ENCODE data around the gene ANTXRL. TPM values are rescaled to one million over a fixed set of nuclear protein-coding genes. Genes with fewer than 3 reads are reported as not detected.
"Not testable (repeated sequence)": the region's sequence is repeated elsewhere in the genome, so short reads cannot be mapped to it uniquely, and the experiment has no call there.

ANTXRL gene
- total RNA-seq, 1 donor from 2014 or later: not detected

GRCh38 chr10:46305986-46306385 lies 19.2 kb downstream of the ANTXRL start:
- H3K4me3 Mint-ChIP-seq (ENCODE audit: low read depth): no peak overlapping the region
- intact Hi-C loops (cut with micrococcal nuclease): no loop called here
- H3K36me3 Mint-ChIP-seq (ENCODE audit: low read depth): no peaks in the 10 kb centered on the region
- no peaks in the 10 kb centered on the region for H3K4me1 Mint-ChIP-seq (ENCODE audit: low read depth)
- H3K27me3 Mint-ChIP-seq (ENCODE audit: low read depth): peaks cover 2% of the 10 kb centered on the region
- no peak for DNase-seq (ENCODE audit: low spot score)
- H3K27ac Mint-ChIP-seq: no peak overlapping the region
- no peaks in the 10 kb centered on the region for H3K9me3 Mint-ChIP-seq

- intact Hi-C loops (cut with micrococcal nuclease): no loop called here
These were observed 19.9 kb downstream of the ANTXRL start for GRCh38 chr10:46306516-46307184.

GRCh38 chr10:46307281-46308112 lies 20.7 kb downstream of the ANTXRL start:
- Mint-ChIP-seq H3K4me3 (ENCODE audit: low read depth) (no peak overlapping the region), H3K4me1 (ENCODE audit: low read depth) (no peaks in the 10 kb centered on the region), H3K9me3 (no peaks in the 10 kb centered on the region), H3K27ac (no peak overlapping the region), H3K27me3 (ENCODE audit: low read depth) (peaks cover 2% of the 10 kb centered on the region), H3K36me3 (ENCODE audit: low read depth) (no peaks in the 10 kb centered on the region)
- no peak for DNase-seq (ENCODE audit: low spot score)
- intact Hi-C loops (cut with micrococcal nuclease): no loop called here

More at GRCh38 chr10:46306516-46307184, 19.9 kb downstream of the ANTXRL start:
- no peak for DNase-seq (ENCODE audit: low spot score)
- Mint-ChIP-seq H3K36me3 (ENCODE audit: low read depth) (no peaks in the 10 kb centered on the region), H3K27ac (no peak overlapping the region), H3K4me1 (ENCODE audit: low read depth) (no peaks in the 10 kb centered on the region), H3K27me3 (ENCODE audit: low read depth) (peaks cover 2% of the 10 kb centered on the region), H3K4me3 (ENCODE audit: low read depth) (no peak overlapping the region), H3K9me3 (no peaks in the 10 kb centered on the region)

- H3K36me3 Mint-ChIP-seq (ENCODE audit: low read depth): no peaks in the 10 kb centered on the region
- H3K4me3 Mint-ChIP-seq (ENCODE audit: low read depth): no peak overlapping the region
- intact Hi-C loops (cut with micrococcal nuclease): no loop called here
- H3K27me3 Mint-ChIP-seq (ENCODE audit: low read depth): peaks cover 2% of the 10 kb centered on the region
- no peak for DNase-seq (ENCODE audit: low spot score)
- H3K4me1 Mint-ChIP-seq (ENCODE audit: low read depth): no peaks in the 10 kb centered on the region
- H3K27ac Mint-ChIP-seq: no peak overlapping the region
- no peaks in the 10 kb centered on the region for H3K9me3 Mint-ChIP-seq
These were observed 21.3 kb downstream of the ANTXRL start for GRCh38 chr10:46308113-46308415.

- intact Hi-C loops (cut with micrococcal nuclease): no loop called here
- Mint-ChIP-seq H3K27ac (no peak overlapping the region), H3K9me3 (no peaks in the 10 kb centered on the region), H3K4me1 (ENCODE audit: low read depth) (no peaks in the 10 kb centered on the region), H3K36me3 (ENCODE audit: low read depth) (no peaks in the 10 kb centered on the region), H3K4me3 (ENCODE audit: low read depth) (no peak overlapping the region), H3K27me3 (ENCODE audit: low read depth) (peaks cover 2% of the 10 kb centered on the region)
- no peak for DNase-seq (ENCODE audit: low spot score)
These were observed 22.1 kb downstream of the ANTXRL start for GRCh38 chr10:46308666-46309450.

GRCh38 chr10:46309511-46310142 lies 22.8 kb downstream of the ANTXRL start:
- intact Hi-C loops (cut with micrococcal nuclease): no loop called here

GRCh38 chr10:46310143-46310514 lies 23.3 kb downstream of the ANTXRL start:
- Mint-ChIP-seq H3K4me1 (ENCODE audit: low read depth) (no peaks in the 10 kb centered on the region), H3K9me3 (no peaks in the 10 kb centered on the region), H3K27ac (no peak overlapping the region), H3K27me3 (ENCODE audit: low read depth) (no peaks in the 10 kb centered on the region), H3K4me3 (ENCODE audit: low read depth) (no peak overlapping the region), H3K36me3 (ENCODE audit: low read depth) (no peaks in the 10 kb centered on the region)
- DNase-seq (ENCODE audit: low spot score): no peak
- intact Hi-C loops (cut with micrococcal nuclease): no loop called here

More at GRCh38 chr10:46309511-46310142, 22.8 kb downstream of the ANTXRL start:
- Mint-ChIP-seq H3K4me1 (ENCODE audit: low read depth) (no peaks in the 10 kb centered on the region), H3K4me3 (ENCODE audit: low read depth) (no peak overlapping the region), H3K27ac (no peak overlapping the region), H3K36me3 (ENCODE audit: low read depth) (no peaks in the 10 kb centered on the region), H3K9me3 (no peaks in the 10 kb centered on the region), H3K27me3 (ENCODE audit: low read depth) (no peaks in the 10 kb centered on the region)
- no peak for DNase-seq (ENCODE audit: low spot score)

- no peak overlapping the region for H3K27ac Mint-ChIP-seq
- no peak for DNase-seq (ENCODE audit: low spot score)
- no peaks in the 10 kb centered on the region for H3K4me1 Mint-ChIP-seq (ENCODE audit: low read depth)
- intact Hi-C loops (cut with micrococcal nuclease): no loop called here
- no peaks in the 10 kb centered on the region for H3K36me3 Mint-ChIP-seq (ENCODE audit: low read depth)
- no peak overlapping the region for H3K4me3 Mint-ChIP-seq (ENCODE audit: low read depth)
- no peaks in the 10 kb centered on the region for H3K27me3 Mint-ChIP-seq (ENCODE audit: low read depth)
- no peaks in the 10 kb centered on the region for H3K9me3 Mint-ChIP-seq
These were observed 24.1 kb downstream of the ANTXRL start for GRCh38 chr10:46310851-46311250.

GRCh38 chr10:46311501-46311951 lies 24.7 kb downstream of the ANTXRL start:
- DNase-seq (ENCODE audit: low spot score): no peak
- no peaks in the 10 kb centered on the region for H3K36me3 Mint-ChIP-seq (ENCODE audit: low read depth)

GRCh38 chr10:46311961-46312431 lies 25.2 kb downstream of the ANTXRL start:
- H3K4me1 Mint-ChIP-seq (ENCODE audit: low read depth); H3K4me3 Mint-ChIP-seq (ENCODE audit: low read depth); H3K27me3 Mint-ChIP-seq (ENCODE audit: low read depth); DNase-seq (ENCODE audit: low spot score); H3K36me3 Mint-ChIP-seq (ENCODE audit: low read depth); intact Hi-C loops (cut with micrococcal nuclease); H3K9me3 Mint-ChIP-seq; H3K27ac Mint-ChIP-seq: not testable (repeated sequence)

More at GRCh38 chr10:46311501-46311951, 24.7 kb downstream of the ANTXRL start:
- no peaks in the 10 kb centered on the region for H3K4me1 Mint-ChIP-seq (ENCODE audit: low read depth)
- H3K9me3 Mint-ChIP-seq: no peaks in the 10 kb centered on the region
- H3K27me3 Mint-ChIP-seq (ENCODE audit: low read depth): no peaks in the 10 kb centered on the region
- no peak overlapping the region for H3K27ac Mint-ChIP-seq
- intact Hi-C loops (cut with micrococcal nuclease): no loop called here
- H3K4me3 Mint-ChIP-seq (ENCODE audit: low read depth): no peak overlapping the region

GRCh38 chr10:46312953-46313352 lies 26.2 kb downstream of the ANTXRL start:
- no peaks in the 10 kb centered on the region for H3K36me3 Mint-ChIP-seq (ENCODE audit: low read depth)
- H3K4me1 Mint-ChIP-seq (ENCODE audit: low read depth): no peaks in the 10 kb centered on the region
- no peaks in the 10 kb centered on the region for H3K27me3 Mint-ChIP-seq (ENCODE audit: low read depth)
- intact Hi-C loops (cut with micrococcal nuclease): no loop called here
- no peaks in the 10 kb centered on the region for H3K9me3 Mint-ChIP-seq
- DNase-seq (ENCODE audit: low spot score): no peak
- H3K4me3 Mint-ChIP-seq (ENCODE audit: low read depth): no peak overlapping the region
- no peak overlapping the region for H3K27ac Mint-ChIP-seq

GRCh38 chr10:46314071-46314470 lies 27.3 kb downstream of the ANTXRL start:
- H3K4me3 Mint-ChIP-seq (ENCODE audit: low read depth): no peak overlapping the region
- no peak overlapping the region for H3K27ac Mint-ChIP-seq
- DNase-seq (ENCODE audit: low spot score): no peak
- H3K9me3 Mint-ChIP-seq: no peaks in the 10 kb centered on the region
- no peaks in the 10 kb centered on the region for H3K36me3 Mint-ChIP-seq (ENCODE audit: low read depth)
- H3K27me3 Mint-ChIP-seq (ENCODE audit: low read depth): peaks cover 2% of the 10 kb centered on the region
- intact Hi-C loops (cut with micrococcal nuclease): no loop called here
- no peaks in the 10 kb centered on the region for H3K4me1 Mint-ChIP-seq (ENCODE audit: low read depth)
